Vagina (tissue), 2 donors: ENCODE measurements around the gene MICAL2. TPM values are rescaled to one million over a fixed set of nuclear protein-coding genes. Genes with fewer than 3 reads are reported as not detected.

ENCODE experiments used
- DNase-seq, 2 donors: peaks; one replicate each; pipeline ENCODE4 v3.0.0-alpha.2; 2017; ENCODE audit errors: extremely low spot score in 2 of 2
- H3K27ac ChIP-seq: fragments of 200-600 bp; sonication (generic); one replicate; pipeline ENCODE4 v1.5.1; 2019
- H3K27me3 ChIP-seq: fragments of 200-600 bp; sonication (generic); one replicate; pipeline ENCODE4 v1.5.1; 2019
- H3K36me3 ChIP-seq, 2 donors: fragments of 200-600 bp; sonication (generic); one replicate each; pipeline ENCODE4 v1.5.1; 2017 to 2019
- H3K4me1 ChIP-seq: fragments of 200-600 bp; sonication (generic); one replicate; pipeline ENCODE4 v1.5.1; 2019
- H3K4me3 ChIP-seq, 2 donors: fragments of 200-600 bp; sonication (generic); 1 replicate in 1 of 2; 2 replicates in 1 of 2; pipeline ENCODE4 v1.5.1; 2016 to 2019
- H3K9me3 ChIP-seq: fragments of 200-600 bp; sonication (generic); one replicate; pipeline ENCODE4 v1.5.1; 2019
- CTCF ChIP-seq, 3 experiments: fragments of 450-650 bp in 2 of 3; fragments of 200-600 bp in 1 of 3; sonication (generic) in 1 of 3; IDR thresholded peaks; one replicate each; pipeline ENCODE4 v1.5.1; 2017 to 2019; ENCODE audit warnings: antibody characterized with exemption in 3 of 3, mild to moderate bottlenecking in 2 of 3, moderate library complexity in 2 of 3
- POLR2A ChIP-seq, 2 donors: fragments of 450-650 bp; IDR thresholded peaks; one replicate each; pipeline ENCODE4 v1.6.1; 2017; ENCODE audit warnings: antibody characterized with exemption in 2 of 2, mild to moderate bottlenecking in 2 of 2, moderate library complexity in 2 of 2
- POLR2AphosphoS5 ChIP-seq, 2 donors: sonication (generic); formaldehyde crosslinking; IDR thresholded peaks; one replicate each; pipeline ENCODE4 v1.9.0; 2017; ENCODE audit warnings: antibody characterized with exemption in 2 of 2, mild to moderate bottlenecking in 2 of 2, low read depth in 1 of 2; ENCODE audit not compliant: insufficient read depth in 1 of 2
- intact Hi-C: fragments of 100-400 bp; cut with DNase I; formaldehyde crosslinking; loops from one replicate; pipeline ENCODE4 v1.15.1; 2023
- total RNA-seq: library from RNA; depleted of rRNA; stranded (reverse); fragments of >200 nt; gene quantifications from one replicate; pipeline ENCODE4 v1.2.3, GENCODE V29; 2016

MICAL2 gene
- total RNA-seq, 1 donor from 2014 or later = 41.7 TPM

- H3K36me3 ChIP-seq = no peaks in the 10 kb centered on the region
- intact Hi-C loops = no loop called here
- peaks cover 22% of the 10 kb centered on the region for H3K4me1 ChIP-seq
- H3K4me3 ChIP-seq = no peak overlapping the region
- no peaks in the 10 kb centered on the region for H3K27me3 ChIP-seq
- H3K27ac ChIP-seq = peak overlapping the region; percentile 27
- TF ChIP-seq CTCF (IDR thresholded peaks at IDR 0.05) = no peak
- no peaks in the 10 kb centered on the region for H3K9me3 ChIP-seq
- DNase-seq = no peak
These were observed 72.5 kb downstream of the MICAL2 start for GRCh38 chr11:12182676-12183541.

- no peak overlapping the region for H3K4me3 ChIP-seq
- H3K36me3 ChIP-seq = no peaks in the 10 kb centered on the region
- peaks cover 22% of the 10 kb centered on the region for H3K4me1 ChIP-seq
- no peak for DNase-seq
- H3K27me3 ChIP-seq = no peaks in the 10 kb centered on the region
- intact Hi-C loops = no loop called here
- TF ChIP-seq CTCF (IDR thresholded peaks at IDR 0.05) = no peak
- no peak for TF ChIP-seq POLR2A (IDR thresholded peaks at IDR 0.05)
- no peak for TF ChIP-seq POLR2AphosphoS5 (IDR thresholded peaks at IDR 0.05; ENCODE audit: insufficient read depth in 1 of 2, low read depth in 1 of 2)
- peak overlapping the region; percentile 27 for H3K27ac ChIP-seq
- H3K9me3 ChIP-seq = no peaks in the 10 kb centered on the region
These were observed 73.6 kb downstream of the MICAL2 start for GRCh38 chr11:12183827-12184620.

- intact Hi-C loops = no loop called here
- Histone ChIP-seq H3K27ac (no peak overlapping the region), H3K4me3 (no peak overlapping the region), H3K4me1 (peaks cover 22% of the 10 kb centered on the region), H3K9me3 (no peaks in the 10 kb centered on the region), H3K36me3 (no peaks in the 10 kb centered on the region), H3K27me3 (no peaks in the 10 kb centered on the region)
- TF ChIP-seq POLR2AphosphoS5 (IDR thresholded peaks at IDR 0.05; ENCODE audit: insufficient read depth in 1 of 2, low read depth in 1 of 2) = no peak
- TF ChIP-seq CTCF (IDR thresholded peaks at IDR 0.05) = no peak
- TF ChIP-seq POLR2A (IDR thresholded peaks at IDR 0.05) = no peak
- no peak for DNase-seq
These were observed 74.3 kb downstream of the MICAL2 start for GRCh38 chr11:12184699-12185098.

GRCh38 chr11:12185106-12185690 is 74.8 kb downstream of the MICAL2 start:
- no peaks in the 10 kb centered on the region for H3K27me3 ChIP-seq
- peaks cover 22% of the 10 kb centered on the region for H3K4me1 ChIP-seq
- no peak for DNase-seq
- H3K4me3 ChIP-seq = no peak overlapping the region
- H3K9me3 ChIP-seq = no peaks in the 10 kb centered on the region
- TF ChIP-seq POLR2A (IDR thresholded peaks at IDR 0.05) = no peak
- TF ChIP-seq POLR2AphosphoS5 (IDR thresholded peaks at IDR 0.05; ENCODE audit: insufficient read depth in 1 of 2, low read depth in 1 of 2) = no peak
- TF ChIP-seq CTCF (IDR thresholded peaks at IDR 0.05) = no peak
- intact Hi-C loops = no loop called here
- H3K27ac ChIP-seq = no peak overlapping the region
- H3K36me3 ChIP-seq = no peaks in the 10 kb centered on the region
